ENCODE data around the gene TP53TG5.

Gene TP53TG5

GRCh38 chr20:45325371-45325770, 52.8 kb downstream of the TP53TG5 start:
- DNase-seq (ENCODE audit: low spot score) = no peak

- no peak for DNase-seq (ENCODE audit: low spot score)
Observed at GRCh38 chr20:45323731-45324130, 54.4 kb downstream of the TP53TG5 start.

- DNase-seq (ENCODE audit: low spot score) = no peak
Observed at GRCh38 chr20:45322952-45323383, 55.2 kb downstream of the TP53TG5 start.
